Measurements from ENCODE around the gene MBD4. TPM values are rescaled to one million over a fixed set of nuclear protein-coding genes. Genes with fewer than 3 reads are reported as not detected.

The MBD4 gene
- total RNA-seq, 1 experiment from 2014 or later = 40.1 TPM

GRCh38 chr3:129473769-129474152, 34.0 kb upstream of the MBD4 start:
- no peaks in the 10 kb centered on the region for H3K4me1 ChIP-seq (ENCODE audit: insufficient read depth, low read length)
- no peaks in the 10 kb centered on the region for H3K27me3 Mint-ChIP-seq (ENCODE audit: low read depth)
- H3K27ac ChIP-seq (ENCODE audit: insufficient read length, low read depth, low read length) = no peak overlapping the region
- H2BK20ac ChIP-seq (ENCODE audit: low read depth, low read length, poor library complexity, severe bottlenecking) = no peak overlapping the region
- H3K79me2 ChIP-seq (ENCODE audit: insufficient read depth, low read length) = no peaks in the 10 kb centered on the region
- H3K18ac ChIP-seq (ENCODE audit: insufficient read length, low read depth, low read length) = no peak overlapping the region
- H4K20me1 ChIP-seq (ENCODE audit: control insufficient read depth, insufficient read depth, insufficient read length) = no peaks in the 10 kb centered on the region
- no peak overlapping the region for H3T11ph ChIP-seq (ENCODE audit: low read length)
- H3K9ac ChIP-seq (ENCODE audit: extremely low read depth, insufficient read length, low read length) = no peak overlapping the region
- H4K91ac ChIP-seq (ENCODE audit: insufficient read length, low read depth, low read length) = no peak overlapping the region
- no peak overlapping the region for H3K14ac ChIP-seq (ENCODE audit: insufficient read depth, low read length)
- H2BK15ac ChIP-seq (ENCODE audit: low read depth, low read length) = no peak overlapping the region
- H3K27ac Mint-ChIP-seq = no peak overlapping the region
- no peak for DNase-seq
- no peaks in the 10 kb centered on the region for H3K9me3 Mint-ChIP-seq
- H3K27me3 ChIP-seq (ENCODE audit: insufficient read depth, low read length) = no peaks in the 10 kb centered on the region
- H2BK120ac ChIP-seq (ENCODE audit: low read depth, low read length, poor library complexity, severe bottlenecking) = no peak overlapping the region
- no peaks in the 10 kb centered on the region for H3K79me1 ChIP-seq (ENCODE audit: insufficient read depth, low read depth, low read length, poor library complexity, severe bottlenecking)
- no peaks in the 10 kb centered on the region for H3K23me2 ChIP-seq (ENCODE audit: insufficient read length, low read depth, low read length, poor library complexity, severe bottlenecking)
- no peak overlapping the region for H2BK5ac ChIP-seq (ENCODE audit: insufficient read length, low read length)
- no peak overlapping the region for H3K4me2 ChIP-seq (ENCODE audit: insufficient read depth, insufficient read length, low read length)
- no peak overlapping the region for H3K4ac ChIP-seq (ENCODE audit: low read depth, low read length)
- TF ChIP-seq, protein P1, sequence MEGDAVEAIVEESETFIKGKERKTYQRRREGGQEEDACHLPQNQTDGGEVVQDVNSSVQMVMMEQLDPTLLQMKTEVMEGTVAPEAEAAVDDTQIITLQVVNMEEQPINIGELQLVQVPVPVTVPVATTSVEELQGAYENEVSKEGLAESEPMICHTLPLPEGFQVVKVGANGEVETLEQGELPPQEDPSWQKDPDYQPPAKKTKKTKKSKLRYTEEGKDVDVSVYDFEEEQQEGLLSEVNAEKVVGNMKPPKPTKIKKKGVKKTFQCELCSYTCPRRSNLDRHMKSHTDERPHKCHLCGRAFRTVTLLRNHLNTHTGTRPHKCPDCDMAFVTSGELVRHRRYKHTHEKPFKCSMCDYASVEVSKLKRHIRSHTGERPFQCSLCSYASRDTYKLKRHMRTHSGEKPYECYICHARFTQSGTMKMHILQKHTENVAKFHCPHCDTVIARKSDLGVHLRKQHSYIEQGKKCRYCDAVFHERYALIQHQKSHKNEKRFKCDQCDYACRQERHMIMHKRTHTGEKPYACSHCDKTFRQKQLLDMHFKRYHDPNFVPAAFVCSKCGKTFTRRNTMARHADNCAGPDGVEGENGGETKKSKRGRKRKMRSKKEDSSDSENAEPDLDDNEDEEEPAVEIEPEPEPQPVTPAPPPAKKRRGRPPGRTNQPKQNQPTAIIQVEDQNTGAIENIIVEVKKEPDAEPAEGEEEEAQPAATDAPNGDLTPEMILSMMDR (conservative IDR thresholded peaks at IDR 0.05) = no peak
- H2AFZ ChIP-seq (ENCODE audit: low read length) = no peak overlapping the region
- H2BK12ac ChIP-seq (ENCODE audit: insufficient read length, low read depth, low read length) = no peak overlapping the region
- H3K36me3 Mint-ChIP-seq (ENCODE audit: insufficient read depth in 1 of 3, low read depth in 3 of 3) = peaks cover 2 to 29% (median 25%) of the 10 kb centered on the region in 3 experiments; a peak in 5 of 7 replicates
- H3K23ac ChIP-seq (ENCODE audit: insufficient read length, low read depth, low read length) = no peak overlapping the region
- no peak overlapping the region for H4K8ac ChIP-seq (replicated peaks; ENCODE audit: insufficient read length, low read depth, low read length)
- H3K4me1 Mint-ChIP-seq = no peaks in the 10 kb centered on the region
- no peak overlapping the region for H3K56ac ChIP-seq (ENCODE audit: insufficient read length, low read depth, low read length)
- H2AK5ac ChIP-seq (ENCODE audit: insufficient read length, low read length) = no peak overlapping the region
- no peaks in the 10 kb centered on the region for H3K9me3 ChIP-seq (ENCODE audit: control insufficient read depth, low read depth, low read length)
- no peak overlapping the region for H3K4me3 Mint-ChIP-seq
- no CpG with 5 or more reads among the region's 4 CpGs for WGBS (ENCODE audit: extremely low coverage, insufficient read length, low lambda C conversion rate)
- no peak overlapping the region for H4K5ac ChIP-seq (ENCODE audit: insufficient read length, low read depth, low read length)

Measured in H9 (cell line).